ENCODE data around the gene MMP17. TPM values are rescaled to one million over a fixed set of nuclear protein-coding genes. Genes with fewer than 3 reads are reported as not detected.

Gene MMP17
- polyA plus RNA-seq, 1 of the 3 experiments (the other 2 are of a cell fraction): 14.0 TPM

- Histone ChIP-seq H3K9me2 (no peaks in the 10 kb centered on the region), H3K9me3 (no peaks in the 10 kb centered on the region), H2AFZ (ENCODE audit: low read depth) (no peak overlapping the region), H3K27me3 (ENCODE audit: insufficient read depth) (no peaks in the 10 kb centered on the region), H3K4me1 (ENCODE audit: control insufficient read depth in 1 of 2, insufficient read depth in 2 of 2, low read depth in 1 of 2, low read length in 1 of 2) (peaks cover 0 to 16% of the 10 kb centered on the region in 2 experiments; a peak in 1 of 4 replicates), H3K36me3 (replicated peaks in 1 of 2; ENCODE audit: control insufficient read depth in 1 of 2, insufficient read depth in 2 of 2, low read length in 1 of 2) (no peaks in the 10 kb centered on the region), H3K4me2 (no peak overlapping the region), H3K9ac (no peak overlapping the region), H3K4me3 (ENCODE audit: low read depth in 2 of 2, low read length in 1 of 2) (no peak overlapping the region), H3K79me2 (ENCODE audit: insufficient read depth) (no peaks in the 10 kb centered on the region), H3K27ac (ENCODE audit: low read depth in 2 of 2, low read length in 1 of 2) (no peak overlapping the region), H3F3A (replicated peaks; ENCODE audit: insufficient read depth) (no peaks in the 10 kb centered on the region), H4K20me1 (ENCODE audit: insufficient read depth) (no peaks in the 10 kb centered on the region)
- TF ChIP-seq TEAD4 (IDR thresholded peaks at IDR 0.05; ENCODE audit: borderline replicate concordance, insufficient read depth) (no peak), GABPA (IDR thresholded peaks at IDR 0.05; ENCODE audit: low read depth) (no peak)
- WGBS (ENCODE audit: low lambda C conversion rate): 88% methylated on average over 19 of the region's 21 CpGs
- ChIA-PET POLR2A (no interaction called here), CTCF (no interaction called here)
- DNase-seq: no peak
These were observed 30.0 kb downstream of the MMP17 start for GRCh38 chr12:131857908-131858850.

- CTCF ChIA-PET: no interaction called here
- Histone ChIP-seq H3K27ac (ENCODE audit: low read depth in 2 of 2, low read length in 1 of 2) (no peak overlapping the region; a peak in 1 of 4 replicates), H3K36me3 (replicated peaks in 1 of 2; ENCODE audit: control insufficient read depth in 1 of 2, insufficient read depth in 2 of 2, low read length in 1 of 2) (no peaks in the 10 kb centered on the region), H3K9me2 (no peaks in the 10 kb centered on the region), H3K4me2 (no peak overlapping the region), H3F3A (replicated peaks; ENCODE audit: insufficient read depth) (no peaks in the 10 kb centered on the region), H3K79me2 (ENCODE audit: insufficient read depth) (no peaks in the 10 kb centered on the region), H3K4me3 (ENCODE audit: low read depth in 2 of 2, low read length in 1 of 2) (no peak overlapping the region), H3K4me1 (ENCODE audit: control insufficient read depth in 1 of 2, insufficient read depth in 2 of 2, low read depth in 1 of 2, low read length in 1 of 2) (peaks cover 0 to 29% of the 10 kb centered on the region in 2 experiments; a peak in 1 of 4 replicates), H2AFZ (ENCODE audit: low read depth) (no peak overlapping the region), H3K9me3 (no peaks in the 10 kb centered on the region), H3K27me3 (ENCODE audit: insufficient read depth) (no peaks in the 10 kb centered on the region), H3K9ac (no peak overlapping the region), H4K20me1 (ENCODE audit: insufficient read depth) (no peaks in the 10 kb centered on the region)
- peak; percentile 69 for DNase-seq
- POLR2A ChIA-PET: no interaction called here
- TF ChIP-seq EZH2phosphoT487 (IDR thresholded peaks at IDR 0.05; ENCODE audit: borderline replicate concordance, low read depth): no peak
- TF ChIP-seq MAX (IDR thresholded peaks at IDR 0.05; ENCODE audit: low read depth): no peak
- no peak for TF ChIP-seq CHD2 (IDR thresholded peaks at IDR 0.05; ENCODE audit: low read length, partially characterized antibody)
- no peak for TF ChIP-seq EP300 (IDR thresholded peaks at IDR 0.05; ENCODE audit: borderline replicate concordance in 1 of 2, low read depth in 1 of 2, low read length in 1 of 2)
- TF ChIP-seq TCF12 (IDR thresholded peaks at IDR 0.05): no peak
- TF ChIP-seq RFX5 (IDR thresholded peaks at IDR 0.05; ENCODE audit: low read length): no peak
- TF ChIP-seq TAF1 (IDR thresholded peaks at IDR 0.05; ENCODE audit: borderline replicate concordance, low read depth, low read length): no peak
- no peak for TF ChIP-seq RAD21 (IDR thresholded peaks at IDR 0.05; ENCODE audit: low read length)
- TF ChIP-seq POLR2AphosphoS5 (IDR thresholded peaks at IDR 0.05; ENCODE audit: low read depth, low read length): no peak
- no peak for TF ChIP-seq USF2 (IDR thresholded peaks at IDR 0.05; ENCODE audit: borderline replicate concordance, low read depth, low read length)
- TF ChIP-seq NRF1 (IDR thresholded peaks at IDR 0.05; ENCODE audit: low read depth, low read length): no peak
- no peak for TF ChIP-seq CTCF (IDR thresholded peaks at IDR 0.05)
- no peak for TF ChIP-seq IRF3 (IDR thresholded peaks at IDR 0.05; ENCODE audit: low read depth, low read length)
- WGBS (ENCODE audit: low lambda C conversion rate): 55% methylated on average over 20 of the region's 22 CpGs
These were observed 32.5 kb downstream of the MMP17 start for GRCh38 chr12:131860472-131861260.
